ENCODE measurements around the gene CBFA2T3. TPM values are rescaled to one million over a fixed set of nuclear protein-coding genes. Genes with fewer than 3 reads are reported as not detected.

CBFA2T3 gene
- total RNA-seq, 1 donor from 2014 or later, result 4.6 TPM

DNA sequence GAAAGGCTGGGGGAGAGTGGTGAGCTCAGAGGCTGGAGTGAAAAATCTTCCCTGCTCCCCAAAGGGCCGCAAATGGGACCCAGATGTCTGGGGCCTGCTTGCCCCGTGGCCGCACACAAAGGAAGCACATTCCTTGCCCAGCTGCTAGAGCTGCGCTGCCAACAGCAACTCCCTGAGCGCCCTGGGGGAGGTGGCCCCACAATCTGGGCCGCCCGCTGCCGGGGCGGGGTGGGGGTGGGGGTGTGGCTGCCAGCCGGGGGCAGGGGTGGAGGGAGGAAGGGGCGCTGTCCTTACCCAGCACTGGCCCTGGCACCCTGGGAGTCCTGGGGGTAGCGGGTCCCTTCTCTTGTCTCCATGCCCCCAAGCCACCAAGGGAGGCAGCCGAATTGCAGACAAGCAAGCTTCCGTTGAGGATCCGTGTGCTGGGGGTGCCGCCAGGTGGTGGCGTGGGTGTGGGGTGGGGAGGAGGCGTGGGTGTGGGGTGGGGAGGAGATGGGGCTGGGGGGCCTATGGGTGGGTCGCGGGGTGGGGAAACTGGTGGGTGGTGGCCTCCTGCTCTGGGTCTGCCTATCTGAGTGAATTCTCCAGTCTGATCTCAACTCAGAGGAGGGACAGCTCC is 62.1 kb downstream of the CBFA2T3 start:
- TF ChIP-seq CTCF (conservative IDR thresholded peaks at IDR 0.05), result no peak
- Mint-ChIP-seq H3K4me3 (no peak overlapping the region), H3K27me3 (ENCODE audit: low read depth) (no peaks in the 10 kb centered on the region), H3K27ac (ENCODE audit: unreplicated experiment) (no peak overlapping the region), H3K36me3 (ENCODE audit: low read depth) (no peaks in the 10 kb centered on the region), H3K4me1 (peaks cover 14% of the 10 kb centered on the region), H3K9me3 (no peaks in the 10 kb centered on the region)
- no peak for DNase-seq (ENCODE audit: low read depth, low spot score)

GRCh38 chr16:88913870-88914269 is 63.1 kb downstream of the CBFA2T3 start:
- H3K4me3 Mint-ChIP-seq, result no peak overlapping the region
- H3K4me1 Mint-ChIP-seq, result peaks cover 14% of the 10 kb centered on the region
- no peak for DNase-seq (ENCODE audit: low read depth, low spot score)
- H3K27ac Mint-ChIP-seq (ENCODE audit: unreplicated experiment), result no peak overlapping the region
- no peak for TF ChIP-seq CTCF (conservative IDR thresholded peaks at IDR 0.05)
- no peaks in the 10 kb centered on the region for H3K9me3 Mint-ChIP-seq
- H3K27me3 Mint-ChIP-seq (ENCODE audit: low read depth), result no peaks in the 10 kb centered on the region
- H3K36me3 Mint-ChIP-seq (ENCODE audit: low read depth), result no peaks in the 10 kb centered on the region

DNA sequence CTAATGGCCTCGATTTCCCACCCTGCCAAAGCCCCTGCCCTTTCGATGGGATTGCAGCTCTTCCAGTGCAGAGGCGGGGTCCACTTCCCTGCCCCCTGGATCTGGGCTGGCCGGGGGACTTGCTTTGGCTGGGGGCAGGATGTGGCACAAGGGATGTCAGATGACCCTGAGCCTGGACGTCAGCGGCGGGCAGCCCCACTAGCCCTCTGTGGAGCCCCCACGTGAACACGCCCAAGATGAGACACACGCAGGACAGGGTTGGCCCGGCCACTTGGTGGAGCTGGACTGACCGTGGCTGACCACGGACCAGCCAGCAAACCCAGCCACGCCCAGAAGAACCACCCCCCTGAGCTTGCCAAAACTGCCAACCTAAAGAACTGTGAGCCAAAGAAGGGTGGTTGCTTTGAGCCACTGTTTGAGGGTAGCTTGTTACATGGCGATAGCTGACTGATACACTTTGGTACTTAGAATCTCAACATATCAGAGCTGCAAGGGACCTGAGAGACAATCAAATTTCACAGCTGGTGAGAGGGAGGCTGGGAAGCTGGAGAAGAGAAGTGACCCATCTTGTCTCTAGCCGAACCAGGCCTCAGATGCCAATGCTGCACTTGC is 63.9 kb downstream of the CBFA2T3 start:
- Mint-ChIP-seq H3K27me3 (ENCODE audit: low read depth) (no peaks in the 10 kb centered on the region), H3K27ac (ENCODE audit: unreplicated experiment) (no peak overlapping the region), H3K4me1 (peaks cover 14% of the 10 kb centered on the region), H3K9me3 (no peaks in the 10 kb centered on the region), H3K4me3 (no peak overlapping the region), H3K36me3 (ENCODE audit: low read depth) (no peaks in the 10 kb centered on the region)
- no peak for DNase-seq (ENCODE audit: low read depth, low spot score)
- no peak for TF ChIP-seq CTCF (conservative IDR thresholded peaks at IDR 0.05)

GRCh38 chr16:88912556-88912955 is 64.5 kb downstream of the CBFA2T3 start:
- no peaks in the 10 kb centered on the region for H3K27me3 Mint-ChIP-seq (ENCODE audit: low read depth)
- H3K4me3 Mint-ChIP-seq, result no peak overlapping the region
- no peak for DNase-seq (ENCODE audit: low read depth, low spot score)
- no peaks in the 10 kb centered on the region for H3K9me3 Mint-ChIP-seq
- no peak for TF ChIP-seq CTCF (conservative IDR thresholded peaks at IDR 0.05)
- peaks cover 12% of the 10 kb centered on the region for H3K4me1 Mint-ChIP-seq
- no peaks in the 10 kb centered on the region for H3K36me3 Mint-ChIP-seq (ENCODE audit: low read depth)
- H3K27ac Mint-ChIP-seq (ENCODE audit: unreplicated experiment), result peak overlapping the region; percentile 57

DNA sequence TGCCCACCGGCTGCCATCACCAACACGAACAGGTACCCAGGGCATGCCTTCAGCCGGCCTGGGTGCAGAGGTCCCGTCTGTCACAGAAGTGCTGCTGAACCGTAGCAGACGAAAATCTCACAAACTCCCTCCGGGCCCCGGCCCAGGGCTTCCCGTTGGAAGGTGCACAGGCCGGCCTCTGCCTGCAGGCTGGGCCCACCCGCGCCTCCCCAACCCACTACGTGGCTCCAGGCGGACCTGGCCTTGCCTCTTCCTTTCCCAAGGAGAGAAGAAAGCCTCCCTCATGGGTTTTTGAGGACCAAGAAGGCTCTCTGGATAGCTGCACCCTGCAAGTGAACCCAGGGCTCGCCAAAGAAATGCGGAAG is 65.1 kb downstream of the CBFA2T3 start:
- H3K27ac Mint-ChIP-seq (ENCODE audit: unreplicated experiment), result no peak overlapping the region
- no peak for TF ChIP-seq CTCF (conservative IDR thresholded peaks at IDR 0.05)

More for the DNA sequence above, 65.1 kb downstream of the CBFA2T3 start:
- Mint-ChIP-seq H3K36me3 (ENCODE audit: low read depth) (no peaks in the 10 kb centered on the region), H3K4me1 (peaks cover 10% of the 10 kb centered on the region), H3K27me3 (ENCODE audit: low read depth) (no peaks in the 10 kb centered on the region), H3K4me3 (no peak overlapping the region), H3K9me3 (no peaks in the 10 kb centered on the region)
- DNase-seq (ENCODE audit: low read depth, low spot score), result no peak

All from neural crest cell (in vitro differentiated cells).